Islet precursor cell (in vitro differentiated cells): Measurements from ENCODE around the gene DLK1.
A peak's percentile ranks its signal among the peaks of the same experiment; 100 is the strongest.

Experiments
- DNase-seq: peaks from one replicate; pipeline ENCODE4 v3.0.0-alpha.2; 2018

The DLK1 gene

DNA sequence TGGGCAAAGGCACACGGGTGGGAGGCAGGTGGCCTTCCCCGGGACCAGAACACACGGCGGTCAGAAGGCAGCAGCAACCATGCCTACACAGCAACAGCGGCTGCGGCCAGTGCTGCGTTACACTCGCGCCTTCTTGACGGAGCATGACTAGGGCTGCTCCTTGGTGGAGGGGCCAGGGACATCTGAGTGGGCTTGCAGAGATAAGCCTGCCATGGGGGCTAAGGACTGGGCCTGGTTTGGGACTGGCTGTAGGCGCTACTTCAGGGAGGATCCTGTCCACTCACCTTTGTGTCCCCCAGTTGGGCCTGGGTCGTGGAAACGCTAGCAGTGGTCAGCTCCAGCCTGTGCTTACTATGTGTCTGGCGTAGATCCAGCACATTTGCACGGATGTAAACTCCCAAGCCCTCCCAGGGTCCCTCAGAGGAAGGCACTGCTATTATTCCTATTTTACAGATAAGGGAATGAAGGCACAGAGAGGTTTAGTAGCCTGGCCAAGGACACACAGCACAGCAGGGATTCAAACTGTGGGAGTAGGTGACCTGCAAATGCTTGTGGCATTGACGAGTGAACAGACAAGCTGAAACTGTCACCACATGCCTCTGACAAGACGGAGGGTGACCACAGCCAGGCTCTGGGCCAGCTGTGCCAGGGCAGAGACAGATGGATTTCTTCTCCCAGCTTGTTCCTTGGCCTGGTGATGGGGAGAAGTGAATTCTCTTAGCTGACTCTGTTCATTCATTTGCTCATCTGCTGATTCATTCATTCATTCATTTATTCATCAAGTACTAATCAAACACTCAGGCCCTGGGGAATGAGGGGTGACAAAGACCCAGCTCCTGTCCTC is 31.9 kb upstream of the DLK1 start:
- no peak for DNase-seq

DNA sequence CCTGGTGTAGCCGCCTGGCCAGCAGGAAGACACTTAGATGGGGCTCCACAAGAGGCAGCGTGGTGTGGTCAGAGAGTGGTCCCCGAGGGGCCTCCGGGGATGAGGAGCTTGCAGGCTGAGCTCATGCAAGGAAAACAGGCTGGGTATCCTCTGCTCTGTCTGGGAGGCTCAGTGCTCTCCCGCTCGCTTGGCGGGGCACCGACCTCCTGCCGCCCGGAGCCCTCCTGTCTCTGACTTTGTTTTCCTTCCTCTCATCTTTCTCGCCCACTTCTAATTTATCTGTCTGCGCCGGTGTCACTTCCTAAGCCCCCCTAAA is 31.3 kb upstream of the DLK1 start:
- DNase-seq = no peak

DNA sequence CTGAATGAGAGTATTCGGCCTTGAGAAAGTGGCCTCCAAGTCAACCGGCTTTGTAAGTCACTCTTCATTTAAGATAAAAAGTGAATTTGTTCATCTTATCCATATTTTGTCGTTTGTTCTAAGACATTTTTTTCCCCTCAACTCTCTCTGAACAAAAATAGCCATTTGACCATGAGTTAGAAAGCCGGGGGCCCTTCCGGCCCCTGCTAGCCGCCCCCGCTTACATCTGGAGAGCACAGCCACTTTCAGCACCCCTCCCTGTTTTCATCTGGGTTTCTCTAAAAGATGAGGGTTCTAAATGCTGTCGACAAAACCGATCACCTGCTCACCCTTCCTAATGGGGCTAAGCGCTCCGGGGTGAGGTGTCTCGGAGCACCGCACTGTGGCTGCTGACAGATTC is 30.7 kb upstream of the DLK1 start:
- DNase-seq = no peak

DNA sequence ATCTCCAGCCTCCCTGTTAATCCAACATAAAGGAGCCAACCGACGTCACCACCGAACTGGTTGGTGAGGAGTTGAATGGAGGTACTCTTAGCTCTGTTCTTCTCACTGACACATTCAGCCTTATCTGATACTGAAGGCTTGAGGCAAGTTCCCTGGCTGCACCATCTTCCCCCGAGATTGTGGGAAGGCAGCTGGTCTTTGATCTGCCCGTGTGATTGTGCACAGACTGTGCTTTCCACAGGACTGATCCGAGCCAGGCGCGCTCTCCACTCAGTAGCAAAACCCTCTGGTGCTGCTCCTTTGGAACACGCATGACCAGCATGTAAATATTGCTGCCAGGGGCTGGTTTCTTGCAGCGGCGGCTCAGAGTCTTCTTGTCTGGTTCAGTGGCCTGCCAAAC is 30.1 kb upstream of the DLK1 start:
- DNase-seq = peak; percentile 83

- no peak for DNase-seq
Measured at GRCh38 chr14:100698066-100698465, 28.6 kb upstream of the DLK1 start.

DNA sequence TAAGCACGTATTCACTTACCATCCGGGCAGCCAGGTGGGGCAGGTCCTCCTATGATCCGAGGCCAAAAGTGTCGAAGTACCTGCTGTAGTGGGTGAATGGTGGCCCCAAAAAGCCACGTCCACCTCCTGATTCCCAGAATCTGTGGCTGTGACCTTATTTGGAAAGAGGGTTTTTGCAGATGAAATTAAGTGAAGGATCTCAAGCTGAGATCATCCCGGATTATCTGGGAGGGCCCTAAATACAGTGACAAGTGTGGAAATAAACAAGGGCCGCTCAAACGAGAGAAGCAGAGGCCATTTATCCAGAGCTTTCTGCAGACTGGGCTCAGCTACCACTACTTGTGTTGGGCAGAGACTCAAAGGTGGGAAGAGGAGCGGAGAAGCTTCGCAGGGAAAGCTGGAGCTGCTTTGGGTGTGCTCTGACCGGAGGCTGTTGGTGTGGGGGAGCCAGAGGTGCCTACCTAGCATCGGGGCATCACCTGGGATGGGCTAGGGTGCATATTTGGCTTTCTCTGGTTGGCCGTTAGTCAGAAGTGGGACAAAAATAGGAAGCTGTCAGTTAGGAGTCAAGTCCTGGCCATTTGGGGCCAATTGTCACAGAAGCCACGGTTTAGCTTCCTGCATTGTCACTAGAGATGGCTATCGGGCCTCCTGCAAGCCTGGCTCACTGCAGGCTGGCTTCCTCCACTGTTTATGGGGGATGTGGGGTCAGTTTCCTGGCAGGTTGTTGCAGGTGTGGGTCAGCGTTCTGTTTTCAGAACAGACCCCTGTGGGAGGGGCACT is 27.8 kb upstream of the DLK1 start:
- no peak for DNase-seq

DNA sequence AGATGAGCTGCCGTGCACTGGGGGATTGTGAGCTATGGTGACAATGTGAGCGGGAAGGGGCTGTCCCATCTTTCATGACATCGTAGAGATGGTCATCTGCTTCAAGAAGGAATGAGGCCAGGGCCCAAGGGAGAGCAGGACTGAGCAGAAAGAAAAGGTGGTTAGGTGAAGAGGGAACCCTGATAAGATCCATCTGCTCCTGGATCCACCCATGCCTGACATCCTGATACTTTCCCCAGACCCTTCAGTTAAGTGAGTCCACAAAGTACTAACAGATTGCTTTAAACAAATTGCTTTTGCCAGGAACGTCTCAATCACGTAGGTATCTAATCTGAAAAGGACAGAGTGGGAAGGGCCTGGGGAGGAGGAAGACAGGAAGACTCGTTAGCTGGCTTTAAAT is 25.4 kb upstream of the DLK1 start:
- no peak for DNase-seq

DNA sequence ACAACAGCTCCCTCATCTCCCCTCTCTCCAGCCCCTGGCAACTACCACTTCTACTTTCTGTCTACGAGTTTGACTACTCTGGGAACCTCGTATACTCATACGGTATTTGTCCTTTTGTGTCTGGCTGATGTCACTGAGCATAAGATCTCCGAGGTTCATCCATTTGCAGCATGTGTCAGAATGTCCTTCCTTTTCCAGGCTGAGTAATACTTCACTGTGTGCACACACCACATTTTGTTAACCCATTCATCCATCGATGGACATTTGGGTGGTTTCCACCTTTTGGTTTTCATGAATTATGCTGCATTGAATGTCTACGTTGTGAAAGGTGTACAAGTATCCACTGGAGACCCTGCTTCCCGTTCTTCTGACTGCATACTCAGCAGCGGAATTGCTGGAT is 24.1 kb upstream of the DLK1 start:
- DNase-seq = no peak

DNA sequence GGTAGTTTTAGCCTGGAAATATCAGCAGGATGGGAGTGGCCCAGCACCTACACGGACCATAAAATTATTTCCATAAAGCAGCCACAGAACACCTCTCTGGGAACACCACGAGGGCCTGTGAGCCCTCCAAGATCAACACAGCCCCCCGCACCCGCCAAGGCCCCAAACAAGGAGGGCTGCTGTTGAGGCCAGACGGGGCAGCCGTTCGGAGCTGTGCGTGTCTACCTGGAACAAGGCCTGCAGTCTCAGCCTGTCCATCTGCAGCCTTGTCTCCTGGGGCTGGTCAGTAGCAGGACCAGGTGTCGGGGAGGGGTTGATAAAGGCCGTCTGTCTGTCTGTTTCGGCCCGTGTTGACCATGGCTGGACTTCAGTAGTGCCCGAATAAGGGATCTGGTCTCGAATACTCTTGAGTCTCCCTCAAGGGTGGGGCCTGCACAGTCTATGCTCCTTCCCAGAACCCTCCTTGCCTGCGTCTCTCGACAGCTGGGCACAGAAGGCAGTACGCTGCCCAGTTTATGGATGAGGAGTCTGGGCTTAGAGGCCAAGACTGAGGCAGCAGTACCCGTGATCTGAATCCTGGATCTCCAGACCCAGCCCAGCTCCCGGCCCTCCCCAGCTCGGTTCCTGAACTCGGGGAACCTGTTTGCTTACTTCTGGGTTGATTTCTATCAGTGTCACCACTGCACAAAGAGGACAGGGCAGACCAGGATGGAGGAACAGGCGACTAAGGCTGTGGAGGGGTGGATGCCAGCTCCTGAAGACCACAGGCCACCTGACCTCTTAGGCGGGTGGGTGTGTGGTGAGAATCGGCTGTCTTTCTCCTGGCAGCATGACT is 23.1 kb upstream of the DLK1 start:
- DNase-seq = peak; percentile 83

DNA sequence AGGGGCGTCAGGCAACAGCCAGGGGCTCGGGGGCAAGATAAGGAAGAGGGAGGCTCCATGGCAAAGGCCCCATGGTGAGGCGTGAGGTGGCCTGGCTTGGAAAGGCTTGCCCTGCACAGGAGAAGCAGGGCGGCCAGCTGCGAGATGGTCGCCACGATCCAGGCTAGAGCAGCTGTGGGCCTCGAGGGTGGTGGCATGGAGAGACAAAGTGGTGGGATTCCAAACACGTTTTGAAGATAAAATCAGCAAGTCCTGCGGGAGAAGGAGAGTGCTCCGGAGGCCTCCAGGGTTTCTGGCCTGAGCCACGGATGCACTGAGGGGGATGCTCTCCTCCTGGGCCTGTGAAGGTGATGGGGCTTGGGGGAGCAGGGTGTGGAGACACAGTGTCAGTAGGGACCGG is 20.5 kb upstream of the DLK1 start:
- DNase-seq = no peak

- DNase-seq = no peak
Measured at GRCh38 chr14:100706860-100707259, 19.8 kb upstream of the DLK1 start.

- peak; percentile 90 for DNase-seq
Measured at GRCh38 chr14:100708425-100709288, 18.0 kb upstream of the DLK1 start.

- DNase-seq = no peak
Measured at GRCh38 chr14:100709289-100710284, 17.1 kb upstream of the DLK1 start.

- DNase-seq = no peak
Measured at GRCh38 chr14:100710391-100710790, 16.3 kb upstream of the DLK1 start.

- DNase-seq = no peak
Measured at GRCh38 chr14:100710826-100711462, 15.7 kb upstream of the DLK1 start.

- DNase-seq = no peak
Measured at GRCh38 chr14:100711493-100711892, 15.2 kb upstream of the DLK1 start.

GRCh38 chr14:100712490-100712889 is 14.2 kb upstream of the DLK1 start:
- DNase-seq = no peak

GRCh38 chr14:100713705-100714104 is 13.0 kb upstream of the DLK1 start:
- no peak for DNase-seq

- DNase-seq = no peak
Measured at GRCh38 chr14:100714258-100714892, 12.3 kb upstream of the DLK1 start.

DNA sequence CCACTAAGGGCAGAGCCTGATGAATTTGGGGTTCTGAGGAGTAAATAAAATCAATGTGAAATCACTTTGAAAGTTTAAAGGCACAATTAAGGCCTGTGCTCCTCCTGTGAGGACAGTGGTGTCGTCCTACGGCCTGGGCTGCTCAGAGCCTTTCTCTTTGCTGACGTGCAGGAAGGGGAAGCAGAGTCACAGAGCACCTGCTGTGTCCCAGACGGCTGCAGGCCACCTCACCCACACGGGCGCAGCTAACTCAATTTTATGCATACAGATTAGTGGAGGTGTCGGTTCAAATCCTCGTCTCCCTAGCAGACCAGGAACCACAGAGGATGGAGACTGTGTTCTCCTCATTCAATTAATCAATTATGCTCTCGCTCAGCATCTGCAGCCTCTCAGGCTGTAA is 11.4 kb upstream of the DLK1 start:
- DNase-seq = no peak
